ENCODE data around the gene ZNF862. TPM values are rescaled to one million over a fixed set of nuclear protein-coding genes. Genes with fewer than 3 reads are reported as not detected.
A peak's percentile ranks its signal among the peaks of the same experiment; 100 is the strongest.

The ZNF862 gene
- total RNA-seq, 1 donor from 2014 or later, result 34.1 TPM

GRCh38 chr7:149859876-149860275 is 21.7 kb downstream of the ZNF862 start:
- intact Hi-C loops (cut with DNase I), result no loop called here
- no peak for DNase-seq (ENCODE audit: low spot score)

GRCh38 chr7:149860821-149861727 is 22.9 kb downstream of the ZNF862 start:
- ATAC-seq (peak; percentile 11), DNase-seq (ENCODE audit: low spot score) (peak; percentile 50)
- intact Hi-C loops (cut with DNase I), result no loop called here

More at GRCh38 chr7:149859876-149860275, 21.7 kb downstream of the ZNF862 start:
- ATAC-seq, result no peak

GRCh38 chr7:149861728-149862045 is 23.5 kb downstream of the ZNF862 start:
- no peak for DNase-seq (ENCODE audit: low spot score)
- intact Hi-C loops (cut with DNase I), result no loop called here
- ATAC-seq, result no peak

GRCh38 chr7:149862156-149862555 is 24.0 kb downstream of the ZNF862 start:
- intact Hi-C loops (cut with DNase I), result no loop called here
- no peak for ATAC-seq
- DNase-seq (ENCODE audit: low spot score), result no peak

GRCh38 chr7:149863500-149863899 is 25.3 kb downstream of the ZNF862 start:
- intact Hi-C loops (cut with DNase I), result no loop called here
- DNase-seq (ENCODE audit: low spot score) (no peak), ATAC-seq (no peak)

GRCh38 chr7:149864023-149864422 is 25.8 kb downstream of the ZNF862 start:
- no peak for DNase-seq (ENCODE audit: low spot score)
- intact Hi-C loops (cut with DNase I), result no loop called here
- no peak for ATAC-seq

- intact Hi-C loops (cut with DNase I), result no loop called here
- DNase-seq (ENCODE audit: low spot score), result no peak
These were observed 26.6 kb downstream of the ZNF862 start for GRCh38 chr7:149864751-149865150.

GRCh38 chr7:149865437-149865836 is 27.3 kb downstream of the ZNF862 start:
- ATAC-seq, result no peak
- intact Hi-C loops (cut with DNase I), result no loop called here
- DNase-seq (ENCODE audit: low spot score), result no peak

More at GRCh38 chr7:149864751-149865150, 26.6 kb downstream of the ZNF862 start:
- ATAC-seq, result no peak

GRCh38 chr7:149866139-149866778 is 28.1 kb downstream of the ZNF862 start:
- no peak for ATAC-seq
- no peak for DNase-seq (ENCODE audit: low spot score)
- intact Hi-C loops (cut with DNase I), result no loop called here

- DNase-seq (ENCODE audit: low spot score) (peak; percentile 48), ATAC-seq (no peak)
- intact Hi-C loops (cut with DNase I), result no loop called here
These were observed 28.7 kb downstream of the ZNF862 start for GRCh38 chr7:149866779-149867447.

- ATAC-seq (no peak), DNase-seq (ENCODE audit: low spot score) (no peak)
- intact Hi-C loops (cut with DNase I), result no loop called here
These were observed 29.8 kb downstream of the ZNF862 start for GRCh38 chr7:149867762-149868622.

GRCh38 chr7:149868623-149869290 is 30.6 kb downstream of the ZNF862 start:
- no peak for DNase-seq (ENCODE audit: low spot score)
- ATAC-seq, result no peak
- intact Hi-C loops (cut with DNase I), result no loop called here

- intact Hi-C loops (cut with DNase I), result no loop called here
- DNase-seq (ENCODE audit: low spot score) (no peak), ATAC-seq (no peak)
These were observed 31.1 kb downstream of the ZNF862 start for GRCh38 chr7:149869291-149869650.

- DNase-seq (ENCODE audit: low spot score) (no peak), ATAC-seq (no peak)
- intact Hi-C loops (cut with DNase I), result no loop called here
These were observed 31.7 kb downstream of the ZNF862 start for GRCh38 chr7:149869867-149870266.

- intact Hi-C loops (cut with DNase I), result no loop called here
- no peak for ATAC-seq
- no peak for DNase-seq (ENCODE audit: low spot score)
These were observed 32.1 kb downstream of the ZNF862 start for GRCh38 chr7:149870274-149870673.

GRCh38 chr7:149870701-149871483 is 32.7 kb downstream of the ZNF862 start:
- DNase-seq (ENCODE audit: low spot score), result peak; percentile 58
- ATAC-seq, result no peak
- intact Hi-C loops (cut with DNase I), result no loop called here

- no peak for DNase-seq (ENCODE audit: low spot score)
- ATAC-seq, result no peak
- intact Hi-C loops (cut with DNase I), result no loop called here
These were observed 33.4 kb downstream of the ZNF862 start for GRCh38 chr7:149871576-149871975.

All from sciatic nerve (tissue), 2 donors.